Activated naive CD4-positive, alpha-beta T cell treated with anti-CD3 and anti-CD28 coated beads, Interleukin-2, amount 50 U/mL, for 72 hours (primary cell): ENCODE results near the gene NUMBL. TPM values are rescaled to one million over a fixed set of nuclear protein-coding genes. Genes with fewer than 3 reads are reported as not detected.

Experiments
- ATAC-seq, 2 donors: fragments of 150-1000 bp; cut with Tn5 transposase; 2 replicates each; pipeline ENCODE4 v1.10.0; 2021; ENCODE audit warnings: mild to moderate bottlenecking in 2 of 2, moderate library complexity in 2 of 2
- DNase-seq, 2 donors: peaks; one replicate each; pipeline ENCODE4 v3.0.0; 2021 to 2022; ENCODE audit warnings: low spot score in 2 of 2
- H3K27ac Mint-ChIP-seq, 2 donors: one replicate each; pipeline ENCODE4 v1.8.0; 2022; ENCODE audit warnings: mild to moderate bottlenecking in 2 of 2, mixed read lengths in 2 of 2
- H3K36me3 Mint-ChIP-seq, 2 donors: one replicate each; pipeline ENCODE4 v1.8.0; 2022; ENCODE audit warnings: mixed read lengths in 2 of 2
- H3K9me3 Mint-ChIP-seq, 2 donors: one replicate each; pipeline ENCODE4 v1.8.0; 2022; ENCODE audit warnings: mixed read lengths in 2 of 2
- total RNA-seq, 2 donors: library from RNA; stranded (reverse); gene quantifications; one replicate each; pipeline ENCODE4 v1.2.3, GENCODE V29; 2022

The NUMBL gene
- total RNA-seq, 2 donors from 2014 or later: 18.0 to 20.2 TPM

DNA sequence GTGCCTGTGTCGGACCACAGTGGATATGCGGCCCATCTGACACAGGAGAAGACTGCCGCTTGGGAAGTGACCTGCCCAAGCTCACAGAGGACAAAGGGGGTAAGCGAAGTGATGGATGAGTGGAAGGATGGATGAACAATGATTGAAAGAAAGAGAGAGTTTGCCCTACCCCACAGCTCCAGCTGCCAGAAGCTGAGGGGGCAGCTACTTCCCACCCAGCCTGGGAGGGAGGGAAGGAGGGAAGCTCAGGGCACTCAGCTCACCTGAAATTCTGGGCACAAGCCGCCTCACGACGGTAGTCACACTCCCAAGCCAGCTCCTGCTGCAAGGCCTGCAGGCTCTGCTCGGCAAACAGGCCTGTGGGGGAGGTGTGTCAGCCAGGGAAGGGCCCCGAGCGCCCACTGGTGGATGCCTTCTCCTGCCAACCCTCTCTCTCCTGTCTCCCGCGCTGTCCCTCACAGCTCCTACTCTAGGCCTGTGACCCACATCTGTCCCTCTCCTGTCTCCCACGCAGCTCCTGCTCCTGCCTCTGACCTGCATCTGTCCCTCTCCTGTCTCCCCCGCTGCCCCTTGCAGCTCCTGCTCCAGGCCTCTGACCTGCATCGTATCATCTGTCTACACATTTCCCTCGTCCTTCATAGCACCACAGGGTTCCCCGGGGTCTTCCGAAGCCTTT, 12.0 kb upstream of the NUMBL start:
- H3K36me3 Mint-ChIP-seq: peaks cover 6 to 7% of the 10 kb centered on the region in 2 donors

DNA sequence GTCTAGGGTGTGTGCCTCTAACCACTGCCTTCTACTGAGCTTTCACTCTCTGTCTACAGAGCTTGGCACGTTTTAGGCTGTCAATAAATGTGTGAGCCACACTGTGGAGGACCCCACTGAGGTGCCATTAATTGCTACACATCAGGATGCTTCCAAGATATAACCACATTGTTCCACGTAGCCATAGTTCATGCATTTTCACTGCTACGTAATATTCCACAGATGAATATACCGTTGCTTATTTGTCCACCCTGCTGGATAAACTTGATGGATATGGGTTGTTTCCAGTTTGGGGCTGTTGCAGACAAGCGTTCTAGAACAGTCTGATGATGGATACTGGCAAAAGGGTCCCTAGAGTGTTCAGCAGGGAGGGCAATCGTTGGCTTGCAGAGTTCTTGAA, 11.3 kb upstream of the NUMBL start:
- DNase-seq: no peak
- no peak for ATAC-seq
- Mint-ChIP-seq H3K27ac (no peak overlapping the region), H3K9me3 (no peaks in the 10 kb centered on the region), H3K36me3 (peaks cover 6 to 7% of the 10 kb centered on the region in 2 donors)

More for the DNA sequence above, 12.0 kb upstream of the NUMBL start:
- ATAC-seq: no peak
- no peak for DNase-seq
- H3K27ac Mint-ChIP-seq: no peak overlapping the region
- H3K9me3 Mint-ChIP-seq: no peaks in the 10 kb centered on the region

DNA sequence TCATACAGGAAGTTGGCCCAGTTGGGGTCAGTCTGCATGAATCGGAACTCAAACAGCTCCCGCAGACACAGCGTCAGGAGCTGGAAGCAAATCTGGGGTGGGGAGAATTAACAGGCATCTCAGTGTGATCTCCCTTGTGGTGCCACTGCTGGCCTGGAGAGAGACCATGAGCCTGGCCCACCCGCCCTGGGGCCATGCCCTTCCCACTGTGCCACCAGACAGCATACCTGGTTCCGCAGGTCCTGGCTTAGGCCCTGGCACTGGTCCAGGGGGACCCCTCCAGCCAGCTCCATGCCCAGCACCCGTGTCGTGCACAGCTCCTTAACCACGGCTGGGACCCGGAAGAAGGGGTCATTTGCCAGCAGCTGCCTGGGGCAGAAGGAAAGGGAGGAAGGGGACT, 9.6 kb upstream of the NUMBL start:
- Mint-ChIP-seq H3K27ac (no peak overlapping the region), H3K9me3 (no peaks in the 10 kb centered on the region), H3K36me3 (peaks cover 5 to 7% of the 10 kb centered on the region in 2 donors)
- ATAC-seq: no peak
- no peak for DNase-seq

DNA sequence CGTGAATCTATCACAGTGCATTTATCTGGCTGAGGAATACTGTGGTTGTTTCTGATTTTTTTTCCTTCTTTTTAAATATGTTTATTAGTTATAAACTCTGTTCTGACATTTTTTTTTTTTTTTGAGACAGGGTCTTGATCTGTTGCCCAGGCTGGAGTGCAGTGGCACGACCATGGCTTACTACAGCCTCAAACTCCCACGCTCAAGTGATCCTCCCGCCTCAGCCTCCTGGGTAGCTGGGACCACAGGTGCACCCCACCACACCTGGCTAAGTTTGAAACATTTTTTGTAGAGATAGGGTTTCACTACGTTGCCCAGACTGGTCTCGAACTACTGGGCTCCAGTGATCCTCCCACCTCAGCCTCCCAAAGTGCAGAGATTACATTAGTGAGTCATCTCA, 6.6 kb upstream of the NUMBL start:
- ATAC-seq (no peak), DNase-seq (no peak)
- H3K36me3 Mint-ChIP-seq: no peaks in the 10 kb centered on the region
- no peak overlapping the region for H3K27ac Mint-ChIP-seq
- no peaks in the 10 kb centered on the region for H3K9me3 Mint-ChIP-seq

DNA sequence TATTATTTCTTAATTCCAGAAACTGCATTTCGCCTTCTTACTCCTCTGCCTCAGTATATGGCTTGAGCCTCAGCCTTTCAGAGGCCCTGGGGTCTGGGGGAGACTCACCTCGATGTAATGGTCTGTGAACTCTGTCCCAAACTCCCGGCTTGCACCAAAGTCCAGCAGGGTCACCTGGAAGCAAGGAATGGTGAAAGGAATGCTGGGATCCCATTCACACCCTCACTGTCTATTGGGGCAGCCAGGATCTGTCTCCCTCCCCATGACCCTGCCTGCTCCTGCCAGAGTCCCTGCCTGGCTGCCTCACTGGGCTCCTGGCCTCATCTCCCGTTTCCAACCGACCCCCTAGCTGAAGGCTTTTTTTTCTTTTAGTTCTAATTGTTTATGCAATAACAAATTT, 5.4 kb upstream of the NUMBL start:
- no peaks in the 10 kb centered on the region for H3K36me3 Mint-ChIP-seq
- H3K27ac Mint-ChIP-seq: no peak overlapping the region
- H3K9me3 Mint-ChIP-seq: no peaks in the 10 kb centered on the region
- DNase-seq (no peak), ATAC-seq (no peak)

DNA sequence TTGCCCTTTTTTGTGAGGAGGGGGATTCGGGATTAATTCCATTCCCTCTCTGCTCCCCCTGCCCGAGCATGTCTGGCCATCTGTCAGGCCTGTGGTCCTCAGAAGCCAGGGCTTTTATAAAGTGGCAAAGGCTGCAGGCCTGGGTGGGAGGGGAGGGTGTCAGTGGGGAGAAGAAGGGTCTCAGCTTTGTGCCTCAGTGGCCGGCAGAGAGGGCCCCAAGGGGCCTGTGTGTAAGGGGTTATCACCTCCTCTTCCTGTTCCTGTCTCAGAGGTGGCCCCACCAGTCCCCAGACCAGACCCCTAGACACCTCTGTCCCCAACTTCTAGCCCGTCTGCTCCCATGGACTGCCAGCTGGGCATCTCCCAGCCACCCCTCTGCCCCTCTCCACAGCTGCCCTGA, 3.4 kb upstream of the NUMBL start:
- Mint-ChIP-seq H3K9me3 (no peaks in the 10 kb centered on the region), H3K36me3 (no peaks in the 10 kb centered on the region), H3K27ac (no peak overlapping the region)
- no peak for ATAC-seq
- DNase-seq: no peak

DNA sequence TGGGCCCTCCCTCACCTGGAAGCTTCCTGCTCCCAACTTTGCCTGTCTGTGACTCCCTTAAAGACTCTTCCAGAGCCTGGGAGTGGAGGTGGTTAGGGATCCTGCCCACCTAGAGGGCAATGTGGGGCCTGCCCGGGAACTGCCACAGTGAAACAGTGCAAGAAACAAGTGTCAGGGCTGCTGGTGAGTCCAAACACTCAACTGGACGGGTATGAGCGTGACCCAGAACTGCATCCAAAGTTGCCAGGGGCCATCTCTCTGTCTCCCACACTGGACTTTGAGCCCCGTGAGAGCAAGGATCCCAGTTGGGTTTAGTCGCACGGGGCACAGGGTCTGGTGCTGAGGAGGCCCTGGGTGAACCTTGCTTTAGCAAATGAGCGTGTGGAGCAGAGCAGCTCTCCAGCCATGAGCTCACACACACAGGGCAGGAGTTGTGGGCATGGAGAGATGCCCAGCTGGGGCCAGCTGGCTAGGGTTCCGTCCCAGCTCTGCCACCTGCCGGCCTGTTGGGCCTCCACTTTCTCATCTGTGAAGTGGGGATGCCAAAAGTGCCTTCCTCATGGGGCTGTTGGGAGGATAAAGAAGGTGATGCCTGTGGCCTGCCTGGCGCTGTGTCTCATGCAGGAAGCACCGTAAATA, 2.8 kb upstream of the NUMBL start:
- Mint-ChIP-seq H3K27ac (peak overlapping the region in 1 of 2 donors; percentile 66), H3K36me3 (no peaks in the 10 kb centered on the region), H3K9me3 (no peaks in the 10 kb centered on the region)
- ATAC-seq: no peak
- no peak for DNase-seq

DNA sequence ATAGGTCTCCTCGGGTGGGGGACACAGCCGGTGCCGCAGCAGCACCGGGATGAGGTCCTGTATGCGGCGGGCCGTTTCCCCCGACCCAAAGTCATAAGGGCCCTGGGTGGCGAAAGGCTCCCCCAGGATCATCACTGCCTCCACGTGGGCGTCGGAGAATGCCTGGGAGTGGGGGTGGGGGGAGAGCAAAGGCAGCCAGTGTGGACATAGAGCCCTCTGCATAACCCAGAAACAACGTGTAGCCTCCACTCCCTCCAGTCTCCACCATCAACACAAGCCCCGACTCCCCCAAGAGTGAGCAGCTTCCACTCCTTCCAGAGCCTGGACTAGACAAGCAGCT, 1.7 kb upstream of the NUMBL start:
- DNase-seq: no peak
- no peak for ATAC-seq
- H3K27ac Mint-ChIP-seq: peak overlapping the region in 1 of 2 donors; percentile 46

DNA sequence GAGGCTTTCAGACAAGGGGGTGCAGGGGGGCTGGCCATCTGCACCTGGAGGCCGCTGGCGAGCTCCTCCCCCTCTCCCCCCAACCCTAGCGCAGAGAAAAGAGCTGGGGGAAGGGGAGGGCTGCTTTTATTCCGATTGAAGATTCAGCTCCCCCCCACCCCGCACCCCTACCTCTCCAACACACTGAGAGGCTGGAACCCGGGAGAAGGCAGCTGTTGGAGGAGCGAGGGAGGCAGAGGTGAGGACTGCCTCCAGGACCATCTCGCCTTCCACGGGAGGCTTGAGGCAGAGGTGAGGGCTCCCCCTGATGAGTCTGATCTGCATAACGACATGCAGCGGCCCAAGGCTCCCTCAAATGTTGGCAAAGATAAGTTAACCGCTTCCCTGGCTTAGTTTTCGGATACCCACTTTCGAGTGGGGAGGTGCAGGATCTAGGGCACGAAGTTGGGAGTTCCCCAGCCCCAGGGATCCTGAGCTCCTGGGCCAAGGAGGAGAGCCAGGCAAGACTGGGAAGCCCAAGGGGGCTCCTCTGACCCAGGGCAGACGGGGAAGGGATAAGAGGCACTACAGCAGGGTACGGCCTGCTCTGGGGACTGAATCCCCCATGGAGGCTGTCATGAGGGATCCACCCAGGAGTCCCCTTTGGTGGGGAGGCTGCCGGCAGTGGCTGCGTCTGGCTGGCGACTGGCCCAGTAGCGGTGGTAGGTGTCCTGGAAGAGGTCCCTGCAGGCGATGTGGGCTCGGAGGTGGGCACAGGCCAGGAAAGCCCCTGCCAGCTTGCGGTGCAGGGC, 1.2 kb upstream of the NUMBL start:
- ATAC-seq: no peak

More for the DNA sequence above, 1.7 kb upstream of the NUMBL start:
- Mint-ChIP-seq H3K9me3 (no peaks in the 10 kb centered on the region), H3K36me3 (no peaks in the 10 kb centered on the region)

DNA sequence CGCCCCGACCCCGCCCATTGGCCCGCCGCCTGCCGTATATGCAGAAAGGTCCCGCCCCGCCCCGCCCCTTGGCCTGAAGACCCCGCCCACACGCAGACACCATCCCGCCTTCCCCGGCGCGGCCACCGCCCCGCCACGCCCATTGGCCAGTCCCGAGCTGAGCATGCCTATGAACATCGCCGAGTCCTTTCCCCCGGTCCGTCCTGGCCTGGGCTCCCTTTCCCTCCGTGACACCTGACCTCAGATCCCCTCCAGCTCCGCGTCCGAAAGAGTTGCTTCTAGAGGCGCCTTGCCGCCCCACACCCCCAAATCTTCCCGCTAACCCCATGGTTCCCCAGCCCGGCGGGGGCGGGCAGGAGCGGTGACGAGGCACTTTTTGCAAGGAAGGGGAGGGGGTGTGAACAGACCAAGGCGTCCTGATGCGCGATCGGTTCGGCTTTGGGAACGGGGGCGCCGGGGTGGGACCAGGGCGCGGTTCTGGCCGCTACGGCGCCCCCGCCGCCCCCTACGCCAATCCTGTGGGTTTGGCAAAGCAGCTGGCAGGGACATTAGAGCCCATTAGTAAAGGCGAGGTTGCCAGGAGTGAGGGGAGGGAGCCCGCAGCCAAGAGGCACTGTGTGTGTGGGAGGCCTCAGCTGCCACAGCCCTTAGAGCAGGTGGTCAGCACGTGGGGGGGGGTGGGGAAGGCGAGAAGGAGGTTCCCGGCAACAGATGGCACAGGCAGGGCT, 406 bp upstream of the NUMBL start:
- Mint-ChIP-seq H3K9me3 (no peaks in the 10 kb centered on the region), H3K27ac (peak overlapping the region; percentile 90 to 97), H3K36me3 (peaks cover 0 to under 1% of the 10 kb centered on the region in 2 donors)
- peak; percentile 91 for ATAC-seq
- DNase-seq: peak; percentile 88 to 91

More for the DNA sequence above, 1.2 kb upstream of the NUMBL start:
- no peaks in the 10 kb centered on the region for H3K36me3 Mint-ChIP-seq
- H3K27ac Mint-ChIP-seq: peak overlapping the region; percentile 16 to 90
- H3K9me3 Mint-ChIP-seq: no peaks in the 10 kb centered on the region
- DNase-seq: no peak

DNA sequence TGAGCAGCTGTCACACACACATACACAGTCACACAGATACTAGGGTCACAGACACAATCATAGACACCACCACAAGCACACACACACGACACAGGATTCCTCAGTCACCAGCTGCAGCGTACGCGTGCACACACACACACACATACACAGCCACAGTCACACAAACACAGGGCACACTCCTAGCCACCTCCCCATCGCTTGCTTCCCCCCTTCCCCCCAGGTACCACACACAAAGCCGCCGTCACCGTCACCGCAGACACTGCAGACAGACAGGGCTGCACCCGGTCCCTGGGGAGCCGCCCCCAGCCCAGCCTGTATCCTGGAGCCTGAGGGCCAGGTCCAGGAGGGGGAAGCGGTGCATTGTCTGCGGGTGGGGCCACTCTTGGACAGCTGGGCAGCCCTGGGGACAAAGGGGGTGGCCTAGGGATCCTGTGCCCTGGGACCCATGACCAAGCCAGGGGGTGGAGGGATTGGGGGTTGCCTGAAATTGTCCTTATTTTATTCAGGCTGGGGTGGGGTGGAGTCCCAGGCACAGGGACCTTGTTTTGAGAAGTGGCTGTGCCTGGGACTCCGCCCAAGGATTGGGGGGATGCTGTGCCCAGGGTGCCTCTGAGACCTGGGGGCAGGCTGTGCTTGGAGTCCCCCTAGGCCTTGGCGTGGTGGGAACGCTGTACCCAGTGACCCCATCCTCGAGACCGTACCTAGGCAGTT, 957 bp downstream of the NUMBL start:
- Mint-ChIP-seq H3K27ac (no peak overlapping the region), H3K36me3 (peaks cover 0 to 10% of the 10 kb centered on the region in 2 donors), H3K9me3 (no peaks in the 10 kb centered on the region)
- no peak for ATAC-seq
- no peak for DNase-seq

DNA sequence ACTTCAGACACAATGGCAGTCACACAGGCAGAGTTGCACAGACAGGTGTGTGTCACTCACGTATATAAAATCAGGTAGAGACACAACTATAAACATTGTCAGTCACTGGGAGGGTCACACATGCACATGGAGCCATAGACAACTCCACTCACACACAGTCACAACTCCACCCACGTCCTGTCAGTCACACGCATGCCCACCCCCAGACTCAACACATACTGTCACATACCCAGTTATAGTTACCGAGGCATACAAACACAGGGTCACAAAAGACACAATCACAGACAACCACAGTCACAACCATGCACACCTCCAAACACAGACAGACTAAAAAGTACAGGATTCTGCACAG, 1.5 kb downstream of the NUMBL start:
- Mint-ChIP-seq H3K36me3 (peaks cover 0 to 10% of the 10 kb centered on the region in 2 donors), H3K27ac (no peak overlapping the region), H3K9me3 (no peaks in the 10 kb centered on the region)
- ATAC-seq: no peak
- DNase-seq: no peak

DNA sequence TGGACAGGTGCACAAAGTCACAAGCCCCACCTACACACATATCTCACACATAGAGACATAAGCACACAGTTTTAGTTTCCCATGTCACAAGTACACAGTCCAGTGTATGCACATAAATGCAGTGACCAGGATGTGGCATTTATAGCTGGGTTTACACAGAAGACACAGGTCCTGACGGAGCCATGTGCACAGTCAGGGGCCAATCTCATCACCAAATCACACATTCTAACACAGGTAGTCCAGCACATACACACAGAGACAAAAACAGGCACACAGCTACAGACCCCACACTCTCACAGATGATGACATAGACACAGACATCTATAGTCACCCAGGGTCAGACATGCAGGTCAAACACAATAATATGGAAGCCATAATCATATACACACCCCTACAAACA, 2.1 kb downstream of the NUMBL start:
- no peak for DNase-seq
- Mint-ChIP-seq H3K9me3 (no peaks in the 10 kb centered on the region), H3K27ac (no peak overlapping the region), H3K36me3 (peaks cover 0 to 10% of the 10 kb centered on the region in 2 donors)
- no peak for ATAC-seq

DNA sequence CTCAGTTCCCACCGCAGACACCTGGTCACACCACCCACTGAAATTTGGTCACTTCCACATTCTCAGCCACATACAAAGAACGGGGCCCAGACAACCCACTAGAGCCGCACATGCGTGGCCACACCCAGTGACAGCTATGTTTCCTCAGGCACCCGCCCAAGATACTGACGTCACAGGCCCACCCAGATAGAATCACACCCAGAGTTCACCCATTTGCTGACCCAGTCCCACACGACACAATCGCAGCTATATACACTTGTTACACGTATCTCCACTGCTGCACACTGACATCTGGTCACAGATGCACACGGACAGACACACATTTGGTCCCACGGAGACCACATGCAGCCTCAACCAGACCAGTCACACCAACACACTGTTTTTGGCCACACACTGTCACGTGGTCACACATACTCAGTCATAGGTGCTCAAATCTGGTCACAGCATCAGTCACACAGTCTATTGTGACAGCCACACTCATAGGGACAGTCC, 2.9 kb downstream of the NUMBL start:
- peak in 1 of 2 donors; percentile 18 for ATAC-seq
- H3K36me3 Mint-ChIP-seq: peaks cover 0 to 10% of the 10 kb centered on the region in 2 donors
- H3K9me3 Mint-ChIP-seq: no peaks in the 10 kb centered on the region
- H3K27ac Mint-ChIP-seq: no peak overlapping the region
- no peak for DNase-seq

DNA sequence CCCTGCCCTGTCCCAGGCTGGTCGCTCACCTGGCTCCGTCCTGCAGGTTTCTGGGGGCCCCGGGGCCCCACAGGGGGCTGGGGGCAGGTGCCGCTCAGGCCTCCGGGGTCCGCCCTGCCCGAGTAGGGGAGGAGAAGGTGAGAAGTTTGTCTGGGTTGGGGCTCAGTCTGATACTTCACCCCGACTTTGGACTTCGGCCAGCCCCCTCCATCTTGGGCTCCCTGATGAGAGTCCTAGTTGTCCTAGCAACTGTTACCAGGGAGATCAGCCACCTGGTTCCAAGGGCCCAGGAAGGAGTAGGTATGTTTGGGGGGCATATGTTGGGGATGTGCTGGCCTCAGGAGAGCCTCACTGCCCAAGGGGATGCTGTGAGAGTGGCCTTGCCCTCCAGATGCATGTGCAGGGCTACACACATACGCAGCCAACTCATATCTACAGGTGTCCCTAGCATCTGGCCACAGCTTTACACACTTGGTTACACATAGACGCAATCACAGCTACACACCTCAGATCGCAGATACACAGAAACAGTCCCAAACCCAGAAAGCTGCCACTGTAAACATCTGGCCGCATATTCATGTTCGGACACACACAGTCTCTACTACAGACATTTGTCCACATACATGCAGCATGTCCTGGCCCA, 3.4 kb downstream of the NUMBL start:
- H3K9me3 Mint-ChIP-seq: no peaks in the 10 kb centered on the region
- H3K36me3 Mint-ChIP-seq: peaks cover 0 to 10% of the 10 kb centered on the region in 2 donors
- ATAC-seq (no peak), DNase-seq (no peak)
- no peak overlapping the region for H3K27ac Mint-ChIP-seq

DNA sequence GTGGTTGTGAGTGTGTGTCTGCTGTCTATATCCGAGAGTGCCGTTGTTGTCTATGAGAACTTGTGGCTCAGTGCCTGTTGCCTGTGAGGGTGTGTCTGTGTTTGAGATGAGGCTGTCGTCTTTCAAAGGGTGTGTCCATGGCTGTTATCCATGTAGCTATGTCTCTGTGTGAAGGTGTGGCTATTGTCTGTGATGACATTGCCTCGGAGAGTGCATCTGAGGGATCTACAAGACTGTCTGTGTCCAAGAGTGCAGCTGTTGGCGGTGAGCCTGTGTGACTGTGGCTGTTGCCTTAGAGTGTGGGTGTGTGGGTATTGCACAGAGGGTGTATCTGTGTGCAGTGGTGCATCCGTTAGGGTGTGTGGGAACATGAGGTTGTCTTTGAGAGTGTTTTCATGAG, 4.9 kb downstream of the NUMBL start:
- ATAC-seq: no peak
- Mint-ChIP-seq H3K36me3 (peaks cover 5 to 10% of the 10 kb centered on the region in 2 donors), H3K9me3 (no peaks in the 10 kb centered on the region), H3K27ac (peak overlapping the region in 1 of 2 donors; percentile 9)
- DNase-seq: no peak
